GM13976 (cell line): ENCODE results near the gene NAB1.

Source experiments
- DNase-seq: peaks from one replicate; pipeline ENCODE4 v3.0.0; 2012; ENCODE audit warnings: low spot score
- CTCF ChIP-seq: IDR thresholded peaks from 2 replicates; pipeline ENCODE4 v1.5.1; 2012; ENCODE audit warnings: borderline replicate concordance, mild to moderate bottlenecking; ENCODE audit not compliant: insufficient read depth; ENCODE audit errors: extremely low read depth, missing control alignments, control extremely low read depth
- in situ Hi-C: fragments of 300-500 bp; cut with MboI; formaldehyde crosslinking; loops from one replicate; pipeline ENCODE4 v1.12.0; 2022; ENCODE audit warnings: low sequenced_read_pairs, mixed read lengths, inconsistent platforms; ENCODE audit not compliant: unreplicated experiment

NAB1 gene

GRCh38 chr2:190615555-190616200, 33.2 kb upstream of the NAB1 start:
- TF ChIP-seq CTCF, result no peak
- in situ Hi-C loops, result no loop called here
- DNase-seq, result no peak

- no peak for TF ChIP-seq CTCF
- no peak for DNase-seq
- in situ Hi-C loops, result no loop called here
These were observed 30.9 kb upstream of the NAB1 start for GRCh38 chr2:190618030-190618429.

- in situ Hi-C loops, result no loop called here
- no peak for DNase-seq
- no peak for TF ChIP-seq CTCF
These were observed 23.2 kb upstream of the NAB1 start for GRCh38 chr2:190625691-190626090.

GRCh38 chr2:190626641-190627210, 22.2 kb upstream of the NAB1 start:
- in situ Hi-C loops, result no loop called here
- DNase-seq, result no peak
- TF ChIP-seq CTCF, result no peak

- in situ Hi-C loops, result no loop called here
- DNase-seq, result peak; percentile 65
- no peak for TF ChIP-seq CTCF
These were observed 21.2 kb upstream of the NAB1 start for GRCh38 chr2:190627448-190628412.

- no peak for TF ChIP-seq CTCF
- in situ Hi-C loops, result no loop called here
These were observed 20.1 kb upstream of the NAB1 start for GRCh38 chr2:190628591-190629319.

More at GRCh38 chr2:190628591-190629319, 20.1 kb upstream of the NAB1 start:
- DNase-seq, result no peak
